C1 segment of cervical spinal cord (tissue), 14 donors: ENCODE results near the gene PTPRR.

ENCODE experiments used
- DNase-seq, 14 donors: peaks; one replicate each; lab custom pipeline; 2025; lab: John Stamatoyannopoulos, UW

PTPRR gene

GRCh38 chr12:70698345-70698744 lies 222.2 kb downstream of the PTPRR start:
- no peak for DNase-seq

DNA sequence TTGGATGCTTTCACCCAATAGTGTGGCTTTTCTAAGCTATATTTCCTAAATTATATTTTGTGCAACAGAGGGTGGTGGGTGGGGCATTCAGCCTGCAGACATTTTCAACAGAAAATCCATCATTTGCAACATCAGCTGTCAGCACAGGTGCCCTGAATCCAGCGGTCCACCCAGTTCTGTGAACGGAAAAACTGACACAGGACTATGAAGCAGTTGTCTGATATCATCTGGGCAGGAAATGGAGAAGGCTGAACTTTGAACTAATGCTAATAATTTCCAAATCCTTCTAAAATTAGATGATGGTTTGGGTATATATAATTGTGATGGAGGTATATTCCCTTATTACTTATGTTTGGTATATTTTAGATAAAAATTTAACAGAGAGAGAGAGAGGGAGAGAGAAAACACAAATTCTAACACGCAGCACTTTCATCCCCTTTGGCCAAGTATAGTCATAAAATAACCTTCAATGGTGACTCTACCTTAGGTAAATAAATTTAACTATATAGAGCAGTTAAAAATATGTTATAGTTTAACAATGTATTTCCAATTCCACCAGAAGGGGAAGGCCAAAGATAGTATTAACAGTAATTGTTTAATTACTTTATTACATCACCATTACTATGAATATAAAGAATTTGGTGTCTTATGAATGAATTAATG lies 225.0 kb downstream of the PTPRR start:
- no peak for DNase-seq

- no peak for DNase-seq
Measured at GRCh38 chr12:70692681-70693288, 227.8 kb downstream of the PTPRR start.

DNA sequence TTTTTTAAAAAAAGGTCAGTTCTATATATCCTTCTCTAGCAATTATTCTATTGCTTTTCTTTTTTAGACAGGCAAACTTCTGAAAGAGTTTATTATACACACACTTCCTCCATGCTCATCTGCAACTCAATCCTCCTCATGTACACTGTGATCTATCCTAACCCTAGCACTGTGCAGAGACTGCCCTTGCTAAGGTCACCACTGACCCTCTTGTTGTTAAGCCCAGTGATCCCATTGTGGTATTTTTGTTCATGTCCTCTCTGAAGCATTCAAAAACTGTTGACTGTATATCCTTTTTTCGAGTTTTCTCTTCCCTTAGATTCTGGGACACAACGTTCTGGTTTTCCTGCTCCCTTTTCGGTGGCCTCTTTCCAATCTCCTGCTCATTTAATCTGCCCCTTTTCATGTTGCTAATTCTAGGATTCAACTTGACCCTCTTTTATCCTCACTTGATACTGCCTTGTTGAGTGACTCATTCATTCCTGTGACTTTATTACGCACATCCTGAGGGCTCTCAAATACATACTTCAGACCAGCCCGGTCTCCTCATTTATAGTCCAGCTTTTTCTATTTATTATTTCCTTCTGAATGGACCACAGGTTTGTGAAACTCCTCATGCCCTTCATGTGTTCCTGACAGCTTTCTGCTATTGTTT lies 229.4 kb downstream of the PTPRR start:
- DNase-seq = peak in 1 of 14 donors; percentile 14

DNA sequence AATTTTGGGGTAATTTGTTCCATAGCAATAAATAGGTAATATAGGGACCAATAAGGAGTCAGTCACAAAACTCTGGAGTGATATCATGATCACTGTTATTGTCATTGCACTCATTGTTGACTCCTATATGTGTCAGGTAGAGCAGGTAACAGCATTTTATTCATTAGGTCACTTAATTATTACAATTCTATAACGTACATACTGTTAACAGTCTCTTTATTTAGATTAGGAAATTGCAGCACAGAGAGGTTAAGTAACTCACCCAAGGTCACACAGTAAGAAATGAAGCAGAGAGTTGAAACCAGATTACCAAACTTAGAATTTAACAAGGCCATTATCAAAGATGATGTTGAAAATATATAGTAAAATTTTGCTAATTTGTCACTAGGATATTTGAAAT lies 233.6 kb downstream of the PTPRR start:
- no peak for DNase-seq

DNA sequence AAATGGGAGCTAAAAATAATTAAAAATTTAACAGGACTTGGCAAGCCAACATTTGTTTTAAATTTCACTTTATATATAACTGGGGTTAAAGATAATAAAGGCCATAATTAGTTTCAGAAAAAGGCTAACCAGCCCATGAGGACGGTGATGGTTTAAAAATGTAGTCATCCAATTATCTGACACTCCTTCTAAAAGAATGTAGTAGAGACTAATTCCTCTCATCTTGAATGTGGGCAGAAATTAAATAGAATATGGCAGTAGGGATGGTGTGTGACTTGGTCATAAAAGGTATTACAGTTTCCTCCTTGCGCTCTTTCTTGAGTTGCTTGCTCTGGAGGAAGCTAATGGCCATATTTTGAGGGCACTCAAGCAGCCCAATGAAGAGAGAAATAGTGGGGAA lies 234.2 kb downstream of the PTPRR start:
- DNase-seq = no peak

- DNase-seq = no peak
Measured at GRCh38 chr12:70683976-70684375, 236.6 kb downstream of the PTPRR start.

- DNase-seq = no peak
Measured at GRCh38 chr12:70671698-70672097, 248.8 kb downstream of the PTPRR start.

- DNase-seq = no peak
Measured at GRCh38 chr12:70670948-70671347, 249.6 kb downstream of the PTPRR start.

DNA sequence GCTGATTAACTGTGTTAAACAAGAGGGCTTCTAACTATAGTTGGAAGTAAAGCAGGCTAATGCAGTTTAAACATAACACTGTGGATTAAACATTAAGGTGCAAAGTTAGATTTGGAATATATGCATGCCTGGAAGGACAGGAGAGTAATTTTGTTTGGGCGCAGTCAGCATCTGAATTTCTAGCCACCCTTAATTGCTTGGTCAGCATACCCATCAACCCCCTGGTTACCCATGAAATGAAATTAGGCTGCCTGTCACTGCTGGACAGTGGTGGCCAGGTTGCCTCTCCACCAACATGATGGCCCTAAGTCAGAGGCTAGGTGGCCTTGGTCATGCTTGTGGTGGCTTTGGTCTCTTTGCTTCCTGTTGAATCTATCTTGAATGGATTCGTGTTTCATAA lies 253.3 kb downstream of the PTPRR start:
- no peak for DNase-seq

DNA sequence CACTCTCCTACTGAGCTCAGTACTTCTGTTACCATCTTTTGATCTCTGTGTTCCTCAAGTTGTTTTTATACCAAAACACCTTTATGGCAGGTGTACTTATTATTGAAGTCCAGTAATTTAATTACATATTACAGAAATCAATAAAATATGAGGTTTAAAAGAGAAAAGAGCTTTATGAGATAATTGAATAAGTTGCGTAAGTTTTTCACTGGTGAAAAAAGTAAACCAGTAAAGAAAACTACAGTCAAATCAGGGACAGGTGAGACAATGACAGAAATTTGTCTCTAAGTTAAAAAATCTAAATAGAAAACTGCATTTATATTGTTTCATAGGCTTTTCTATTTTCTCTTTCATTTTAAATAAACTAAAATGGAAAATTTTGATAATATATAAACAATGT lies 254.2 kb downstream of the PTPRR start:
- DNase-seq = no peak

DNA sequence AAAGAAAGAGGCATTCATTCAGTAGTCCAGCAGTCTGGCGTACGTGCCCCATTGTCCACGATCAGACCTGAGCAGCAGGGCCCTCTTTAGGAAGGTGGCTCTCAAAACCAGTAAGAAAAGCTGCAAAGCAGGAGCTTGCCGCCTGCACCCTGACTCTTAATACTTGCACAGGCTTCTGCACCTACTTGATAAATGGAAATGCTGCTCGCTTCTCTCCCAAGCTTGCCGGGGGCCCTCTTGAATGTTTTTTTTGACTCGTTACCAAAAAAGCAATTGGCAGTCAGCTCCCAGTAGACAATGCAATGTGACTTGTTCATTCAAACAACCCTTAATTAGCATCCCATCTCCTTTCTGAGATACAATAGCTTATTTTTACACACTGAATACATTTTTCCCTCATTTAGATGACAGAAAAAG lies 256.1 kb downstream of the PTPRR start:
- peak in 3 of 14 donors; percentile 8 to 15 (median 14) for DNase-seq

GRCh38 chr12:70663838-70664237 lies 256.7 kb downstream of the PTPRR start:
- no peak for DNase-seq

GRCh38 chr12:70661466-70662161 lies 258.9 kb downstream of the PTPRR start:
- no peak for DNase-seq

GRCh38 chr12:70660620-70661219 lies 259.8 kb downstream of the PTPRR start:
- no peak for DNase-seq

GRCh38 chr12:70660002-70660604 lies 260.4 kb downstream of the PTPRR start:
- DNase-seq = no peak

DNA sequence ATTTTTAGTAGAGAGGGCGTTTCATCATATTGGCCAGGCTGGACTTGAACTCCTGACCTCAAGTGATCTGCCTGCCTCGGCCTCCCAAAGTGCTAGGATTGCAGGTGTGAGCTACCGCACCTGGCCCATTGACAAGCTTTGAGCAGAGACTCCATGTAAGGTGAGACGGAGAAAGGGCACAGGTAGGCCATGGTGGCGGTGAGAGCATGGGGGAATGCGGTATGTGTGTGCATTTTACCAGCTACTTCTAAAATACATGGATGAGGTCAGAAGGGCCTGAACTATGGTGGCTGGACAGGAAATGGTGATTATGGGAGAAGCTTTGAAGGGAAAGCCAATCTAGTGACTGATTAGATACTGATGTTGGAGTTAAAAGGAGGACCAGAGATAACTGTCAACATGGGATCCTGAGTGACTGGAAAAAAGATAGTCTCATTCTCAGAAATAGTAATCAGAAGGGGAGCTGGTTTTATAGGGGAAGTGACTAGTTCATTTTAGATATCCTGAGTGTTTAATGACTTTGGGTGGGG lies 261.4 kb downstream of the PTPRR start:
- no peak for DNase-seq

- DNase-seq = no peak
Measured at GRCh38 chr12:70657616-70658286, 262.8 kb downstream of the PTPRR start.

DNA sequence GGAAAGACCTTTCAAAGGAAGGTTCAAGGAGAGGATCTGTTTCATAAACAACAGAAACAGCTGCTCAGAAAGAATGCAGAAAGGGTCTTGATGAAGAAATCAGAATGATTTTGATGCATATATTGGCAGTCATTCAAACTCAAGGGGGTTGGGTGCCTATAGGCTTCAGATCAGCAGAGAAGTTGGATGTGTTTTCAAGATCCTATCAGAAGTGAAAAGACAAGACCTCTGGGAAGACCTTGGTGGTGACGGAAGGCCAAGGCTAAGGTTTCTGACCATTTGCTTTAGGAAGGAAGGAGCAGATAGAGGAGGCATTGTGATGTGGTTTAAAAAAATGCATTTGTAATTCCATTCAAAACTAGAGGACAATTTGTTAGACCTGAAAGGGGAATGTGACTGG lies 268.1 kb downstream of the PTPRR start:
- no peak for DNase-seq

DNA sequence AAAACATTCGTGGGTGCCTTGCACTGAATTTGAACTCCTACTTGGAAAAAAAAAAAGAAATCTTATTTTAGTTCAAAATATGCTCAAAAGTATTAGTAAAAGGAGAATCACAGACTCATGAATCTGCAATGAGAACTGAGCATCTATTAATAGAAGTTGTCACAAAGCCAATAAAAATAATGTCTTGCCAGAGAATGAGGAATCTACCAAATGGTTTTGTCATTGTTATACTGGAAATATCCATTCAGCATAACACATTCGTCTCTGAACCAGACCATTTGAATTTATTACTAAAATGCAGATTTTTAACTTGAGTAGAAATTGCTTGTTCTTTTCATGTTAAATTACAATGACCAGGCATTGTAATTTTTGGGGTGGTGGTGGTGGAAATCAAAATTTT lies 271.7 kb downstream of the PTPRR start:
- peak in 1 of 14 donors; percentile 16 for DNase-seq

DNA sequence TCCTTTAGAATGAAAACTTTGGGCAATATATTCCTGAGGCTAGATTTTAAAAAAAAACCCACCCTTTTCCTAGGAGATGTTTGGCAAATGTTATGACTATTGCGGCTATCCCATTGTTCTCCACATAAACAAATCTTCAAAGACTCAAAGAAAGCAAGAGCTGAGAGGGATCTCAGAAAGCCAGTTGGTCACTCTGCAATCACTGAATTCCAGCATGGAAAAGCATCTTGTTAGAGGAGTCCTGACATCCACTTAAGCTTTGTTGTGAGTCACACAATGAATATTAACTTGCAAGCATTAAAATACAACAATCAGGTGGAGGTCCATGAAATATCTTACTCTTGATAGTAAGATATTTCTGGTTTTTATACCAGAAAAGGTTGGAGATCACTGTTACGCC lies 272.3 kb downstream of the PTPRR start:
- no peak for DNase-seq
